ENCODE results near the gene PPP1R3F. TPM values are rescaled to one million over a fixed set of nuclear protein-coding genes. Genes with fewer than 3 reads are reported as not detected.

Gene PPP1R3F
- total and polyA plus RNA-seq, 9 of the 15 experiments (the other 6 are each of a cell fraction or from before 2014, with no cell fraction given), result 0.03 to 0.91 (median 0.43) TPM; not detected in 1

- TF ChIP-seq ZBTB43 (CRISPR knock-in tag; IDR thresholded peaks at IDR 0.05) (no peak), TAF15 (IDR thresholded peaks at IDR 0.05; ENCODE audit: low read depth, low read length) (no peak), KLF1 (tag; IDR thresholded peaks at IDR 0.05) (no peak), ZNF354B (CRISPR knock-in tag; IDR thresholded peaks at IDR 0.05) (no peak), KLF13 (tag; IDR thresholded peaks at IDR 0.05; ENCODE audit: borderline replicate concordance, low read depth) (no peak), ATF2 (CRISPR knock-in tag; IDR thresholded peaks at IDR 0.05) (no peak), ARID3B (CRISPR knock-in tag; IDR thresholded peaks at IDR 0.05; ENCODE audit: borderline replicate concordance) (no peak)
Measured at GRCh38 chrX:49254639-49255038, 15.0 kb upstream of the PPP1R3F start (continued).

All from K562 (cell line).